ENCODE measurements around the gene COMMD1. TPM values are rescaled to one million over a fixed set of nuclear protein-coding genes. Genes with fewer than 3 reads are reported as not detected.

The COMMD1 gene
- total RNA-seq, 1 experiment from 2014 or later = 24.7 TPM

DNA sequence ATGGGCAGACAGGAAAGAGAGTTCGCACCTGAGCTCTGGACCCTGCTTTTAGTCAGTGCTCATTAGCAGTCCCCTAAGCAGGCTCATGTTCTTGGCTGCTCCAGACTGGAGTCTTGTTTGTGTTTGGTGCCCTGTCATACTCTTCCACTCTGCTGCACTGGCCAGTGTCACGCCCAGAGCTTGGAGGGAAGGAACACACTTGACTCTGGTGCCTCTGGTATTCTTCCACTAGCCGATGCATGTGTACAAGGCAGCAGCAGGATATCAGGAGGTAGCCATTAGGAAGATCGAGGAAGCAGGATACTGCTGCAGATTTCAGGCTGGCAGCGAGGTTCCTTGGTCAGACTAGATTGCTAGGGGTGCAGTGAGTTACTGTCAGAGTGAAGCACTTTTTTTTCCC, 209.1 kb downstream of the COMMD1 start:
- Mint-ChIP-seq H3K27ac (no peak overlapping the region; the same call in 1 of the 2 replicates), H3K36me3 (no peaks in the 10 kb centered on the region), H3K9me3 (peaks cover 6% of the 10 kb centered on the region), H3K4me3 (no peak overlapping the region), H3K27me3 (ENCODE audit: low read depth) (no peaks in the 10 kb centered on the region; the same call in none of the 2 replicates), H3K4me1 (peaks cover 52% of the 10 kb centered on the region)
- no peak for TF ChIP-seq KAT7 (CRISPR knock-in tag; IDR thresholded peaks at IDR 0.05; ENCODE audit: borderline replicate concordance)
- no peak for TF ChIP-seq PRRX2 (CRISPR knock-in tag; IDR thresholded peaks at IDR 0.05)
- TF ChIP-seq, protein P1, sequence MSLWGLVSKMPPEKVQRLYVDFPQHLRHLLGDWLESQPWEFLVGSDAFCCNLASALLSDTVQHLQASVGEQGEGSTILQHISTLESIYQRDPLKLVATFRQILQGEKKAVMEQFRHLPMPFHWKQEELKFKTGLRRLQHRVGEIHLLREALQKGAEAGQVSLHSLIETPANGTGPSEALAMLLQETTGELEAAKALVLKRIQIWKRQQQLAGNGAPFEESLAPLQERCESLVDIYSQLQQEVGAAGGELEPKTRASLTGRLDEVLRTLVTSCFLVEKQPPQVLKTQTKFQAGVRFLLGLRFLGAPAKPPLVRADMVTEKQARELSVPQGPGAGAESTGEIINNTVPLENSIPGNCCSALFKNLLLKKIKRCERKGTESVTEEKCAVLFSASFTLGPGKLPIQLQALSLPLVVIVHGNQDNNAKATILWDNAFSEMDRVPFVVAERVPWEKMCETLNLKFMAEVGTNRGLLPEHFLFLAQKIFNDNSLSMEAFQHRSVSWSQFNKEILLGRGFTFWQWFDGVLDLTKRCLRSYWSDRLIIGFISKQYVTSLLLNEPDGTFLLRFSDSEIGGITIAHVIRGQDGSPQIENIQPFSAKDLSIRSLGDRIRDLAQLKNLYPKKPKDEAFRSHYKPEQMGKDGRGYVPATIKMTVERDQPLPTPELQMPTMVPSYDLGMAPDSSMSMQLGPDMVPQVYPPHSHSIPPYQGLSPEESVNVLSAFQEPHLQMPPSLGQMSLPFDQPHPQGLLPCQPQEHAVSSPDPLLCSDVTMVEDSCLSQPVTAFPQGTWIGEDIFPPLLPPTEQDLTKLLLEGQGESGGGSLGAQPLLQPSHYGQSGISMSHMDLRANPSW (CRISPR knock-in tag; conservative IDR thresholded peaks at IDR 0.05; ENCODE audit: low read depth) = no peak
- no peak for TF ChIP-seq ETV6 (CRISPR knock-in tag; IDR thresholded peaks at IDR 0.05)
- no peak for TF ChIP-seq ZNF423 (CRISPR knock-in tag; IDR thresholded peaks at IDR 0.05)
- TF ChIP-seq ZNF232 (CRISPR knock-in tag; IDR thresholded peaks at IDR 0.05) = no peak
- no peak for TF ChIP-seq NFE2L1 (CRISPR knock-in tag; IDR thresholded peaks at IDR 0.05)
- TF ChIP-seq, protein P2, sequence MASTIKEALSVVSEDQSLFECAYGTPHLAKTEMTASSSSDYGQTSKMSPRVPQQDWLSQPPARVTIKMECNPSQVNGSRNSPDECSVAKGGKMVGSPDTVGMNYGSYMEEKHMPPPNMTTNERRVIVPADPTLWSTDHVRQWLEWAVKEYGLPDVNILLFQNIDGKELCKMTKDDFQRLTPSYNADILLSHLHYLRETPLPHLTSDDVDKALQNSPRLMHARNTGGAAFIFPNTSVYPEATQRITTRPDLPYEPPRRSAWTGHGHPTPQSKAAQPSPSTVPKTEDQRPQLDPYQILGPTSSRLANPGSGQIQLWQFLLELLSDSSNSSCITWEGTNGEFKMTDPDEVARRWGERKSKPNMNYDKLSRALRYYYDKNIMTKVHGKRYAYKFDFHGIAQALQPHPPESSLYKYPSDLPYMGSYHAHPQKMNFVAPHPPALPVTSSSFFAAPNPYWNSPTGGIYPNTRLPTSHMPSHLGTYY (CRISPR knock-in tag; IDR thresholded peaks at IDR 0.05) = no peak
- TF ChIP-seq, protein P3, sequence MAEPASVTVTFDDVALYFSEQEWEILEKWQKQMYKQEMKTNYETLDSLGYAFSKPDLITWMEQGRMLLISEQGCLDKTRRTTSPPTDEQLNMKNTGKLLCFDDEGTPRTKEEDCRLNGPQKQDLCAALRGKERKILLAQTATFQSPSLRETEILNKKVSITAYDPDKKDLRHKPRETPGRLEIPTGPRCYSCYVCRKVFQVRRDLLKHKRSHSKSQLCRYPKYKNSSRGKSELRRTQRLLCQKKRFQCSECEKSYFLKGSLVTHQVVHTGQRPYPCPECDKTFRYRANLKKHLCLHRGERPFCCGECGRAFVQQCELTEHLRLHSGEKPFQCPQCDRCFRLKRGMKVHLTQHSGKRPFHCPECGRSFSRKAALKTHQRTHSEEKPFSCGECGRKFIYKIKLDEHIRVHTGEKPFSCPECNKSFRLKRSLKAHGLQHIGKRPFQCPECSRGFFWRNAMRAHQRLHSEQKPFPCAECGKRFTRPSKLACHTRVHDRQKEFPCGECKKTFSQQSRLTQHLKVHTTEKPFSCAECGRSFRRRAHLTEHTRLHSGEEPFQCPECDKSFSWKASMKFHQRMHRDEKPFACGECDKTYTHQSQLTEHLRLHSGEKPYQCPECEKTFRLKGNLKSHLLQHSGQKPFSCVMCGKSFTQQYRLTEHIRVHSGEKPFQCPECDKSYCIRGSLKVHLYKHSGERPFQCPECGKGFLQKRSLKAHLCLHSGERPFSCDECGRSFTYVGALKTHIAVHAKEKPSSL (CRISPR knock-in tag; conservative IDR thresholded peaks at IDR 0.05) = no peak
- TF ChIP-seq JUN (CRISPR knock-in tag; IDR thresholded peaks at IDR 0.05) = no peak
- TF ChIP-seq RORB (CRISPR knock-in tag; IDR thresholded peaks at IDR 0.05) = no peak
- TF ChIP-seq OVOL2 (CRISPR knock-in tag; IDR thresholded peaks at IDR 0.05; ENCODE audit: borderline replicate concordance) = no peak
- DNase-seq (ENCODE audit: low spot score) (no peak), ATAC-seq (peak; percentile 54)
- ChIA-PET CTCF (no interaction called here), POLR2A (no interaction called here)

DNA sequence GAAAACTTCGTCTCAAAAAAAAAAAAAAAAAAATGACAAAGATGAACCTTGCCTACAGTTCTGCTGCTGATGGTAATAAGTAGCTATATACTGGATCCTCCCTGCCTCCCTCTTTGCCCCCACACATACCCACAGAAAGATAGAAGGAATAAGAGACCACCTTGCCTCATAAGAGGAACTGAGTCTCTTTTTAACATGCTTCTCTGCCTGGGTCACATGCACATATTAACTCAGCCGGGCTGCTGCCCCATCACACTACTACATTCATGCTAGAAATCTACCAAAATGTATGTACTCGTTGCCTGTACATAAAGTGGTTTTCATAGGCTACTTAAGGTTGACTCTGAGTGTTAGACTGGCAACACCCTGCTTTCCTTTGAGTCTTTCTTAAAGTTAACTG, 211.5 kb downstream of the COMMD1 start:
- DNase-seq (ENCODE audit: low spot score) = no peak
- Mint-ChIP-seq H3K27ac (no peak overlapping the region), H3K9me3 (peaks cover 6% of the 10 kb centered on the region), H3K4me3 (no peak overlapping the region), H3K4me1 (peaks cover 36% of the 10 kb centered on the region), H3K27me3 (ENCODE audit: low read depth) (no peaks in the 10 kb centered on the region; the same call in 1 of the 2 replicates), H3K36me3 (no peaks in the 10 kb centered on the region)
- no peak for ATAC-seq
- ChIA-PET CTCF (interaction anchor here (0.6 to 0.7 kb wide), 2 partner anchors 71 to 146 kb away, joined by 3 to 4 read pairs; no protein-coding TSS in a partner anchor), POLR2A (no interaction called here)
- TF ChIP-seq, protein P4, sequence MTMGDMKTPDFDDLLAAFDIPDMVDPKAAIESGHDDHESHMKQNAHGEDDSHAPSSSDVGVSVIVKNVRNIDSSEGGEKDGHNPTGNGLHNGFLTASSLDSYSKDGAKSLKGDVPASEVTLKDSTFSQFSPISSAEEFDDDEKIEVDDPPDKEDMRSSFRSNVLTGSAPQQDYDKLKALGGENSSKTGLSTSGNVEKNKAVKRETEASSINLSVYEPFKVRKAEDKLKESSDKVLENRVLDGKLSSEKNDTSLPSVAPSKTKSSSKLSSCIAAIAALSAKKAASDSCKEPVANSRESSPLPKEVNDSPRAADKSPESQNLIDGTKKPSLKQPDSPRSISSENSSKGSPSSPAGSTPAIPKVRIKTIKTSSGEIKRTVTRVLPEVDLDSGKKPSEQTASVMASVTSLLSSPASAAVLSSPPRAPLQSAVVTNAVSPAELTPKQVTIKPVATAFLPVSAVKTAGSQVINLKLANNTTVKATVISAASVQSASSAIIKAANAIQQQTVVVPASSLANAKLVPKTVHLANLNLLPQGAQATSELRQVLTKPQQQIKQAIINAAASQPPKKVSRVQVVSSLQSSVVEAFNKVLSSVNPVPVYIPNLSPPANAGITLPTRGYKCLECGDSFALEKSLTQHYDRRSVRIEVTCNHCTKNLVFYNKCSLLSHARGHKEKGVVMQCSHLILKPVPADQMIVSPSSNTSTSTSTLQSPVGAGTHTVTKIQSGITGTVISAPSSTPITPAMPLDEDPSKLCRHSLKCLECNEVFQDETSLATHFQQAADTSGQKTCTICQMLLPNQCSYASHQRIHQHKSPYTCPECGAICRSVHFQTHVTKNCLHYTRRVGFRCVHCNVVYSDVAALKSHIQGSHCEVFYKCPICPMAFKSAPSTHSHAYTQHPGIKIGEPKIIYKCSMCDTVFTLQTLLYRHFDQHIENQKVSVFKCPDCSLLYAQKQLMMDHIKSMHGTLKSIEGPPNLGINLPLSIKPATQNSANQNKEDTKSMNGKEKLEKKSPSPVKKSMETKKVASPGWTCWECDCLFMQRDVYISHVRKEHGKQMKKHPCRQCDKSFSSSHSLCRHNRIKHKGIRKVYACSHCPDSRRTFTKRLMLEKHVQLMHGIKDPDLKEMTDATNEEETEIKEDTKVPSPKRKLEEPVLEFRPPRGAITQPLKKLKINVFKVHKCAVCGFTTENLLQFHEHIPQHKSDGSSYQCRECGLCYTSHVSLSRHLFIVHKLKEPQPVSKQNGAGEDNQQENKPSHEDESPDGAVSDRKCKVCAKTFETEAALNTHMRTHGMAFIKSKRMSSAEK (CRISPR knock-in tag; IDR thresholded peaks at IDR 0.05; ENCODE audit: borderline replicate concordance) = no peak
- TF ChIP-seq, protein P5, sequence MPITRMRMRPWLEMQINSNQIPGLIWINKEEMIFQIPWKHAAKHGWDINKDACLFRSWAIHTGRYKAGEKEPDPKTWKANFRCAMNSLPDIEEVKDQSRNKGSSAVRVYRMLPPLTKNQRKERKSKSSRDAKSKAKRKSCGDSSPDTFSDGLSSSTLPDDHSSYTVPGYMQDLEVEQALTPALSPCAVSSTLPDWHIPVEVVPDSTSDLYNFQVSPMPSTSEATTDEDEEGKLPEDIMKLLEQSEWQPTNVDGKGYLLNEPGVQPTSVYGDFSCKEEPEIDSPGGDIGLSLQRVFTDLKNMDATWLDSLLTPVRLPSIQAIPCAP (CRISPR knock-in tag; IDR thresholded peaks at IDR 0.05) = no peak
- TF ChIP-seq, protein P6, sequence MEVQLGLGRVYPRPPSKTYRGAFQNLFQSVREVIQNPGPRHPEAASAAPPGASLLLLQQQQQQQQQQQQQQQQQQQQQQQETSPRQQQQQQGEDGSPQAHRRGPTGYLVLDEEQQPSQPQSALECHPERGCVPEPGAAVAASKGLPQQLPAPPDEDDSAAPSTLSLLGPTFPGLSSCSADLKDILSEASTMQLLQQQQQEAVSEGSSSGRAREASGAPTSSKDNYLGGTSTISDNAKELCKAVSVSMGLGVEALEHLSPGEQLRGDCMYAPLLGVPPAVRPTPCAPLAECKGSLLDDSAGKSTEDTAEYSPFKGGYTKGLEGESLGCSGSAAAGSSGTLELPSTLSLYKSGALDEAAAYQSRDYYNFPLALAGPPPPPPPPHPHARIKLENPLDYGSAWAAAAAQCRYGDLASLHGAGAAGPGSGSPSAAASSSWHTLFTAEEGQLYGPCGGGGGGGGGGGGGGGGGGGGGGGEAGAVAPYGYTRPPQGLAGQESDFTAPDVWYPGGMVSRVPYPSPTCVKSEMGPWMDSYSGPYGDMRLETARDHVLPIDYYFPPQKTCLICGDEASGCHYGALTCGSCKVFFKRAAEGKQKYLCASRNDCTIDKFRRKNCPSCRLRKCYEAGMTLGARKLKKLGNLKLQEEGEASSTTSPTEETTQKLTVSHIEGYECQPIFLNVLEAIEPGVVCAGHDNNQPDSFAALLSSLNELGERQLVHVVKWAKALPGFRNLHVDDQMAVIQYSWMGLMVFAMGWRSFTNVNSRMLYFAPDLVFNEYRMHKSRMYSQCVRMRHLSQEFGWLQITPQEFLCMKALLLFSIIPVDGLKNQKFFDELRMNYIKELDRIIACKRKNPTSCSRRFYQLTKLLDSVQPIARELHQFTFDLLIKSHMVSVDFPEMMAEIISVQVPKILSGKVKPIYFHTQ (CRISPR knock-in tag; IDR thresholded peaks at IDR 0.05) = no peak
- TF ChIP-seq, protein P7, sequence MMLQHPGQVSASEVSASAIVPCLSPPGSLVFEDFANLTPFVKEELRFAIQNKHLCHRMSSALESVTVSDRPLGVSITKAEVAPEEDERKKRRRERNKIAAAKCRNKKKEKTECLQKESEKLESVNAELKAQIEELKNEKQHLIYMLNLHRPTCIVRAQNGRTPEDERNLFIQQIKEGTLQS (CRISPR knock-in tag; conservative IDR thresholded peaks at IDR 0.05) = no peak
- no peak for TF ChIP-seq ZNF138 (CRISPR knock-in tag; conservative IDR thresholded peaks at IDR 0.05)
- no peak for TF ChIP-seq NR3C1 (CRISPR knock-in tag; conservative IDR thresholded peaks at IDR 0.05; ENCODE audit: low read depth)
- TF ChIP-seq, protein P2 (CRISPR knock-in tag; IDR thresholded peaks at IDR 0.05) = no peak

All from WTC11 (cell line).